ENCODE measurements around the gene MTMR4.

GRCh38 chr17:58528443-58528842 lies 14.0 kb upstream of the MTMR4 start:
- no peak for TF ChIP-seq CTCF (IDR thresholded peaks at IDR 0.05; ENCODE audit: poor library complexity)
- no peak for TF ChIP-seq EZH2phosphoT487 (IDR thresholded peaks at IDR 0.05; ENCODE audit: low read depth, severe bottlenecking, unreplicated experiment)
